ENCODE measurements around the gene ZSWIM9.
"Not testable (repeated sequence)": the region's sequence is repeated elsewhere in the genome, so short reads cannot be mapped to it uniquely, and the experiment has no call there.

ZSWIM9 gene

GRCh38 chr19:48210005-48210404 lies 39.5 kb downstream of the ZSWIM9 start:
- H3K9me3 ChIP-seq (ENCODE audit: low read depth, low read length), result no peaks in the 10 kb centered on the region
- peaks cover 9% of the 10 kb centered on the region for H3K36me3 ChIP-seq (ENCODE audit: insufficient read depth, low read length)
- DNase-seq (ENCODE audit: low read depth, low spot score), result no peak
- no peak overlapping the region for H3K9ac ChIP-seq (ENCODE audit: insufficient read length)
- 0 out of 2 replicates have a peak overlapping the region, but pooled peaks have one; percentile 11 for H3K27ac ChIP-seq
- TF ChIP-seq POLR2AphosphoS5 (IDR thresholded peaks at IDR 0.05; ENCODE audit: borderline replicate concordance, low read depth, low read length) (no peak), FOXP2 (optimal IDR thresholded peaks at IDR 0.05; ENCODE audit: control extremely low read depth, extremely low read length, insufficient read depth) (no peak), EZH2 (IDR thresholded peaks at IDR 0.05) (no peak)
- no peak overlapping the region for H3K4me3 ChIP-seq

GRCh38 chr19:48213959-48214358 lies 43.5 kb downstream of the ZSWIM9 start:
- Histone ChIP-seq H3K9ac (ENCODE audit: insufficient read length) (no peak overlapping the region), H3K27ac (no peak overlapping the region), H3K36me3 (ENCODE audit: insufficient read depth, low read length) (peaks cover 14% of the 10 kb centered on the region; the same call in 1 of the 2 replicates), H3K4me3 (no peak overlapping the region), H3K9me3 (ENCODE audit: low read depth, low read length) (no peaks in the 10 kb centered on the region)
- no peak for TF ChIP-seq FOXP2 (optimal IDR thresholded peaks at IDR 0.05; ENCODE audit: control extremely low read depth, extremely low read length, insufficient read depth)
- TF ChIP-seq POLR2AphosphoS5 (IDR thresholded peaks at IDR 0.05; ENCODE audit: borderline replicate concordance, low read depth, low read length), result no peak
- no peak for TF ChIP-seq EZH2 (IDR thresholded peaks at IDR 0.05)
- no peak for DNase-seq (ENCODE audit: low read depth, low spot score)

- Histone ChIP-seq H3K9ac (ENCODE audit: insufficient read length) (no peak overlapping the region), H3K36me3 (ENCODE audit: insufficient read depth, low read length) (0 out of 2 replicates have a peak, but pooled peaks cover 9% of the 10 kb centered on the region), H3K27ac (0 out of 2 replicates have a peak overlapping the region, but pooled peaks have one; percentile 20), H3K4me3 (no peak overlapping the region), H3K9me3 (ENCODE audit: low read depth, low read length) (no peaks in the 10 kb centered on the region)
- no peak for DNase-seq (ENCODE audit: low read depth, low spot score)
- TF ChIP-seq POLR2AphosphoS5 (IDR thresholded peaks at IDR 0.05; ENCODE audit: borderline replicate concordance, low read depth, low read length) (no peak), EZH2 (IDR thresholded peaks at IDR 0.05) (no peak), FOXP2 (optimal IDR thresholded peaks at IDR 0.05; ENCODE audit: control extremely low read depth, extremely low read length, insufficient read depth) (no peak)
These were observed 46.5 kb downstream of the ZSWIM9 start for GRCh38 chr19:48216933-48217332.

GRCh38 chr19:48218997-48219396 lies 48.5 kb downstream of the ZSWIM9 start:
- 0 out of 2 replicates have a peak, but pooled peaks cover 9% of the 10 kb centered on the region for H3K36me3 ChIP-seq (ENCODE audit: insufficient read depth, low read length)
- no peaks in the 10 kb centered on the region for H3K9me3 ChIP-seq (ENCODE audit: low read depth, low read length)
- H3K4me3 ChIP-seq, result no peak overlapping the region
- TF ChIP-seq FOXP2 (optimal IDR thresholded peaks at IDR 0.05; ENCODE audit: control extremely low read depth, extremely low read length, insufficient read depth) (no peak), EZH2 (IDR thresholded peaks at IDR 0.05) (no peak), POLR2AphosphoS5 (IDR thresholded peaks at IDR 0.05; ENCODE audit: borderline replicate concordance, low read depth, low read length) (no peak)
- 0 out of 2 replicates have a peak overlapping the region, but pooled peaks have one; percentile 25 for H3K27ac ChIP-seq
- no peak for DNase-seq (ENCODE audit: low read depth, low spot score)
- no peak overlapping the region for H3K9ac ChIP-seq (ENCODE audit: insufficient read length)

GRCh38 chr19:48220784-48221183 lies 50.3 kb downstream of the ZSWIM9 start:
- not testable (repeated sequence) for H3K27ac ChIP-seq; H3K9me3 ChIP-seq (ENCODE audit: low read depth, low read length); H3K4me3 ChIP-seq; H3K9ac ChIP-seq (ENCODE audit: insufficient read length); H3K36me3 ChIP-seq (ENCODE audit: insufficient read depth, low read length); DNase-seq (ENCODE audit: low read depth, low spot score)

GRCh38 chr19:48221628-48222027 lies 51.1 kb downstream of the ZSWIM9 start:
- H3K27ac ChIP-seq, result 0 out of 2 replicates have a peak overlapping the region, but pooled peaks have one; percentile 10
- H3K9ac ChIP-seq (ENCODE audit: insufficient read length), result no peak overlapping the region
- TF ChIP-seq POLR2AphosphoS5 (IDR thresholded peaks at IDR 0.05; ENCODE audit: borderline replicate concordance, low read depth, low read length) (no peak), EZH2 (IDR thresholded peaks at IDR 0.05) (no peak), FOXP2 (optimal IDR thresholded peaks at IDR 0.05; ENCODE audit: control extremely low read depth, extremely low read length, insufficient read depth) (no peak)
- H3K4me3 ChIP-seq, result no peak overlapping the region
- no peaks in the 10 kb centered on the region for H3K9me3 ChIP-seq (ENCODE audit: low read depth, low read length)
- no peak for DNase-seq (ENCODE audit: low read depth, low spot score)
- H3K36me3 ChIP-seq (ENCODE audit: insufficient read depth, low read length), result 0 out of 2 replicates have a peak, but pooled peaks cover 7% of the 10 kb centered on the region

- peaks cover 12% of the 10 kb centered on the region; the same call in 1 of the 2 replicates for H3K36me3 ChIP-seq (ENCODE audit: insufficient read depth, low read length)
These were observed 60.2 kb downstream of the ZSWIM9 start for GRCh38 chr19:48230555-48231129.

GRCh38 chr19:48237057-48237456 lies 66.6 kb downstream of the ZSWIM9 start:
- TF ChIP-seq EZH2 (IDR thresholded peaks at IDR 0.05), result no peak
- TF ChIP-seq FOXP2 (optimal IDR thresholded peaks at IDR 0.05; ENCODE audit: control extremely low read depth, extremely low read length, insufficient read depth), result no peak
- no peak for TF ChIP-seq POLR2AphosphoS5 (IDR thresholded peaks at IDR 0.05; ENCODE audit: borderline replicate concordance, low read depth, low read length)
- no peak for DNase-seq (ENCODE audit: low read depth, low spot score)
- no peak overlapping the region for H3K4me3 ChIP-seq
- peaks cover 16% of the 10 kb centered on the region; the same call in 1 of the 2 replicates for H3K36me3 ChIP-seq (ENCODE audit: insufficient read depth, low read length)
- no peak overlapping the region for H3K9ac ChIP-seq (ENCODE audit: insufficient read length)
- H3K27ac ChIP-seq, result no peak overlapping the region
- no peaks in the 10 kb centered on the region for H3K9me3 ChIP-seq (ENCODE audit: low read depth, low read length)

More at GRCh38 chr19:48230555-48231129, 60.2 kb downstream of the ZSWIM9 start:
- TF ChIP-seq POLR2AphosphoS5 (IDR thresholded peaks at IDR 0.05; ENCODE audit: borderline replicate concordance, low read depth, low read length) (no peak), EZH2 (IDR thresholded peaks at IDR 0.05) (no peak), FOXP2 (optimal IDR thresholded peaks at IDR 0.05; ENCODE audit: control extremely low read depth, extremely low read length, insufficient read depth) (no peak)
- no peak for DNase-seq (ENCODE audit: low read depth, low spot score)
- H3K9ac ChIP-seq (ENCODE audit: insufficient read length), result no peak overlapping the region
- no peak overlapping the region for H3K27ac ChIP-seq
- H3K4me3 ChIP-seq, result no peak overlapping the region
- H3K9me3 ChIP-seq (ENCODE audit: low read depth, low read length), result no peaks in the 10 kb centered on the region

GRCh38 chr19:48239120-48239519 lies 68.6 kb downstream of the ZSWIM9 start:
- Histone ChIP-seq H3K4me3 (no peak overlapping the region), H3K9ac (ENCODE audit: insufficient read length) (no peak overlapping the region), H3K9me3 (ENCODE audit: low read depth, low read length) (no peaks in the 10 kb centered on the region), H3K36me3 (ENCODE audit: insufficient read depth, low read length) (peaks cover 16% of the 10 kb centered on the region; the same call in 1 of the 2 replicates), H3K27ac (no peak overlapping the region)
- TF ChIP-seq EZH2 (IDR thresholded peaks at IDR 0.05) (no peak), FOXP2 (optimal IDR thresholded peaks at IDR 0.05; ENCODE audit: control extremely low read depth, extremely low read length, insufficient read depth) (no peak), POLR2AphosphoS5 (IDR thresholded peaks at IDR 0.05; ENCODE audit: borderline replicate concordance, low read depth, low read length) (no peak)
- DNase-seq (ENCODE audit: low read depth, low spot score), result no peak
